GM21367 (cell line): ENCODE results near the gene SLCO1B3.
"Not testable (repeated sequence)": the region's sequence is repeated elsewhere in the genome, so short reads cannot be mapped to it uniquely, and the experiment has no call there.

Source experiments
- ATAC-seq: cut with Tn5 transposase; IDR thresholded peaks from one replicate; pipeline ENCODE4 v1.9.1; 2021; ENCODE audit not compliant: unreplicated experiment

The SLCO1B3 gene

DNA sequence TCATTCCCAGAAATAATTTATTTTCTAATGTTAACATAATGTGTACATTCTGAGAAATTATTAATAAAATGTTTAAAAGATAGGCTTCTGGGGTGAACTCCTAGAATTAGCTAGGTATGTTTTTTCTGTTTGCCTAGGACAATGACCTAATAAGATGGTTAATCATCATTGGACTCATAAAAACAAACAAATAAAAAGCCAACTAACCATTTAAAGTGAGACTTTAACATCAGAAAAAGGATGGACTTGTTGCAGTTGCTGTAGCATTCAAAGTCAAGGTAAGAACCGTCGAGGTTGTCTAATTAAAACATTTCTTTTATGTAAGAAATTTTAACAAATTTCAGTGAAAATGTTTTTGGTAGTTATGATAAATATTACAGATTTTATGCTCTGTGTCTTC is at the start of gene SLCO1B3:
SLCO1B3 (plus strand) TSS at position 219 of the 400 bp plus-strand sequence. CDS start 5,034 bp downstream, outside the sequence.
- no peak for ATAC-seq

- no peak for ATAC-seq
These were observed 33.1 kb upstream of the SLCO1B3 start for GRCh38 chr12:20777420-20777819.

- no peak for ATAC-seq
These were observed 31.5 kb upstream of the SLCO1B3 start for GRCh38 chr12:20778969-20779368.

GRCh38 chr12:20779971-20780370 is 30.5 kb upstream of the SLCO1B3 start:
- ATAC-seq = not testable (repeated sequence)

GRCh38 chr12:20783796-20784357 is 26.6 kb upstream of the SLCO1B3 start:
- ATAC-seq = not testable (repeated sequence)

GRCh38 chr12:20792971-20793370 is 17.5 kb upstream of the SLCO1B3 start:
- no peak for ATAC-seq

- ATAC-seq = no peak
These were observed 12.0 kb upstream of the SLCO1B3 start for GRCh38 chr12:20798554-20798953.

DNA sequence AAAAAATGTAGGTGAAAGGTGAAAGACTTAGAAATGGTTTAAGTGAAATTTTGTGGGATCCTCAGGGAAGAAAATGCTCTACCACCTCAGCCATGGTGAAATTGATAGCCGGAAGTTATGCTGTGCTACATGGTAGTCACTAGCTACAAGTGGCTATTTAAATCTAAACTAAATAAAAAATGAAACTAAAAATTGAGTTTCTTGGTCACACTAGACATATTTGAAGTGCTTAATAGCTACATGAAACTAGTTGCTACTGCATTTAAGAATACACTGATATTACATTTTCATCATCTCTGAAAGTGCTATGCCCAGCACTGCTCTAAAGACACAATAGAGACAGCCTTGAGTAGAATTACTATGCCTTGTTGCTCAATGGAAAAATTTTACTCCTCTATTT is 10.3 kb upstream of the SLCO1B3 start:
- ATAC-seq = no peak

- ATAC-seq = no peak
These were observed 9.5 kb upstream of the SLCO1B3 start for GRCh38 chr12:20801035-20801434.

GRCh38 chr12:20805921-20806320 is 4.6 kb upstream of the SLCO1B3 start:
- no peak for ATAC-seq

DNA sequence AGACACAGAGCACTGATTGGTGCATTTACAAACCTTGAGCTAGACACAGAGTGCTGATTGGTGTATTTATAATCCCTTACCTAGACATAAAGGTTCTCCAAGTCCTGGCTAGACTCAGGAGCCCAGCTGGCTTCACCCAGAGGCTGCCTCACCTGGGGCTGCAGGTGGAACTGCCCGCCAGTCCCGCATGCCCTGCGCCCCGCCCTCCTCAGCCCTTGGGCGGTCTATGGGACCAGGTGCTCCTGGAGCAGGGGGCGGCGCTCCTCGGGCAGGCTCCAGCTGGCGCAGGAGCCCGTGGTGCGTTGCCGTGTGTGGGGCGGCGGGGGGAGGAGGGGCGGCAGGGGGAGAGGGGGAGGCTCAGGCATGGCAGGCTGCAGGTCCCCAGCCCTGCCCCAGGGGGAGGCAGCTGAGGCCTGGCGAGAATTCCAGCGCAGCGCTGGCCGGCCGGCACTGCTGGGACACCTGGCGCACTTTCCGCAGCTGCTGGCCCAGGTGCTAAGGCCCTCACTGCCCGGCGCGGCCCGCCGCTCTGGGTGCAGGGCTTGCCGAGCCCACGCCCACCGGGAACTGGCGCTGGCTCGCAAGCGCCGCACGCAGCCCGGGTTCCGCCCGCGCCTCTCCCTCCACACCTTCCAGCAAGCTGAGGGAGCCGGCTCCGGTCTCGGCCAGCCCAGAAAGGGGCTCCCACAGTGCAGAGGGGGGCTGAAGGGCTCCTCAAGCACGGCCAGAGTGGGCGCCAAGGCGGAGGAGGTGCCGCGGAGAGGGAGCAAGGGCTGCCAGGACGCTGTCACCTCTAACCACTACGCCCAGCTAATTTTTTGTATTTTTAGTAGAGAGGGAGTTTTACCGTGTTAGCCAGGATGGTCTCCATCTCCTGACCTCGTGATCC is 3.1 kb upstream of the SLCO1B3 start:
- ATAC-seq = no peak

GRCh38 chr12:20808521-20808920 is 2.0 kb upstream of the SLCO1B3 start:
- ATAC-seq = no peak

DNA sequence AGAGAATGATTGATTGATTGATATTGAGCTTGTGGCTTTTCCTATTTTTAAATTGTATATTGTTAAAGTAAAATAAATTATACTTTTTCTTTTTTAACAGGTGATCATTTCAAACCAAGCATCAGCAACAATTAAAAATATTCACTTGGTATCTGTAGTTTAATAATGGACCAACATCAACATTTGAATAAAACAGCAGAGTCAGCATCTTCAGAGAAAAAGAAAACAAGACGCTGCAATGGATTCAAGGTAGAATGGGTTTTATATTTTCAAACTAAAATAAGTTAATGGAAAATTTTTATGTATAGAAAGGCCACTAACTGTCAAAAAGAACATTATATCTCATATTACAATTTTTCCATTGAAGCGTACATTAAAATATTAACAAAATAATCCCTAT is 5.1 kb downstream of the SLCO1B3 start:
- no peak for ATAC-seq

- ATAC-seq = no peak
These were observed 11.9 kb downstream of the SLCO1B3 start for GRCh38 chr12:20822415-20822814.

GRCh38 chr12:20822925-20823324 is 12.4 kb downstream of the SLCO1B3 start:
- no peak for ATAC-seq

DNA sequence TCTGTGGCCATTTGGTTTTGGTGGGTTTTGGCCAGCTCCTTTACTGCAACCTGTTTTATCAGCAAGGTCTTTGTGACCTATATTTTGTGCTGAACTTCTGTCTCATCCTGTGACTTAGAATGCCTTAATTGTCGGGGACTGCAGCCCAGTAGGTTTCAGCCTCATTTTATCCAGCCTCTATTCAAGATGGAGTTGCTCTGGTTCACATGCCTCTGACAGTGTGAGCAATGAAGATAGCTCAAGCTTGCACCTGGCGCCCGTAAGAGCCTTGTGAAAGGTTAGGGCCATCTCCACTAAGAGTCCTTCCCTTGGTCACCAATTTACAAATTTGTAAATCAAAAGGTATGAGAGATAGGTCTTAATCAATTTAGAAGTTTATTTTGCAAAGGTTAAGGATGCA is 19.4 kb downstream of the SLCO1B3 start:
- no peak for ATAC-seq

DNA sequence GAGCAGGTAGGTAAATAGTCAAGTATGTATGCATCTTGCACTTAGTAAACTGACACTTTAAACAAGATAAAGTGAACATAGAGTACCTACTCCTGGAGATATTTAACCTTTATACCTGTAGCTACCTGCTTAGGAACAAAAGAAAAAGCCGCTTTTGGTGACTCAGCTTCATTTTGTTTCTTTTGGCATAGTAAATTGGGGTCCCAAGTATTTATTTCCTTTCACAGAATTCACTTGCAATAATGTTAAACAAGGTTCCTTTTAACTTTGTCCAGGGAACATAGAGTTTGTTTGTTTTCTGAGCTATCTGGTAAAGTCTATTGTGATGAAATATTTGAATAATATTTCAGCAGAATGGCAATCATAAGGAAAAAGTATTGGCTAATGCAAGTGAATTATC is 20.0 kb downstream of the SLCO1B3 start:
- no peak for ATAC-seq

DNA sequence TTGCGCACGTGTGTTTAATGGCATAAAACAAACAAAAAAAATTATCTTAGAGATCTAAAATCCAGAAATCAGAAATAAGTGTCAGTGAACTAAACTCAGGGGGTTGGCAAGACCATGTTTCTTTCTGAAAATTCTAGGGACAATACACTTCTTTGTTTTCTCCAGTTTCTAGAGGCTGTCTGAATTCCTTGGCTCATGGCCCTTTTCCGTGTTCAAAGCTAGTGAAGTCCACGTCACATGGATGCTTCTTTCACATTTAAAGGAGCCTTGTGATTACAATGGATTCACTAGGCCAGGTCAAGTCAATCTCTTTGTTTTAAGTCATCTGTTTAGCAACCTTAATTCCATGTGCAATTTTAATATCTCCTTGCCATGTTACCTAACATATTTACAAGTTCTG is 22.4 kb downstream of the SLCO1B3 start:
- no peak for ATAC-seq

DNA sequence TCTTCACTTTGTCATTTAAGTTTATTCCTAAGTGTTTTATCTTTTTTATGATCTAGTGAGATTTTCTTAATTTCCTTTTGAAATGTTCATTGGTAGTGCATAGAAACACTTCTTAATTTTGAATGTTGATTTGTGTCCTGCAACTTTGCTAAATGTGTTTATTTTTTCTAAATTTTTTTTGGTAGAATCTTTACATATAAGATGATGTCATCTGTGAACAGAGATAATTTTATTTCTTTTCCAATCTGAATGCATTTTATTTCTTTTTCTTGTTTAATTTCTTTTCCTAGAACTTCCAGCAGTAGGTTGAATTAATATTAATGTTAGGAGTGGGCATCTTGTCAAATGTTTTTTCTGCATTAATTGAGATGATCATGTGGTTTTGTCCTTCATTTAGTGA is 42.1 kb downstream of the SLCO1B3 start:
- ATAC-seq = no peak

- no peak for ATAC-seq
These were observed 52.6 kb downstream of the SLCO1B3 start for GRCh38 chr12:20863056-20863455.

DNA sequence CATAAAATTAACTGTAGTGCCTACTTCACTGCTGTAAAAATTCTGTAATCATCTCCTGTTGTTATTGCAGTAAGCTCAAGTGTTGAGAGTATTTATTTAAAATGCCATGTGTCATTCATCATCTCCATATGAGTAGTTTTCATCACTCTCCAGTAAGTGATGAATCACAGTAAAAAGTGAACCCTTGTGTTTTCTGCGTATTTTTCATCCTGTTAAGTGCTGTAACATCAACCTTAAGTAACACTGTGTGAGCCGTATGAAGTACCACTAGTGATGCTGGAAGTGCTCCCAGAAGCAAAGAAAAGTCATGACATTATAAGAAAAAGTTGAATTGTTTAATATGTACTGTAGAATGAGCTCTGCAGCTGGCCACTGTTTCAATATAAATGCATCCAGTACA is 55.4 kb downstream of the SLCO1B3 start:
- ATAC-seq = no peak

DNA sequence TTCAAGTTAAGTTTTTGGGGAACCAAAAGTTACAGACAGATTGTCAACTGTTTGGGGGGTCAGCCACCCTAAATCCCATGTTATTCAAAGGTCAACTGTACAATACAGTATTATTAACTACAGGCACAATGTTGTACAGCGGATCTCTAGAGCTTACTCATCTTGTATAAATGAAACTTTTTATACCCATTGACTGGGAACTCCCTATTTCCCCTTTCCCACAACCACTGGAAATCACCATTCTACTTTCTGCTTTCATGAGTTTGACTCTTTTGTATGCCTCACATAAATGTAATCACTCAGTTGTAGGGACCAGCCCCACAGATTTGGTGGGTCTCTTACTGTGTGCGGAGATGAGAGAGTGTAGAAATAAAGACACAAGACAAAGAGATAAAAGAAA is 57.8 kb downstream of the SLCO1B3 start:
- ATAC-seq = no peak

DNA sequence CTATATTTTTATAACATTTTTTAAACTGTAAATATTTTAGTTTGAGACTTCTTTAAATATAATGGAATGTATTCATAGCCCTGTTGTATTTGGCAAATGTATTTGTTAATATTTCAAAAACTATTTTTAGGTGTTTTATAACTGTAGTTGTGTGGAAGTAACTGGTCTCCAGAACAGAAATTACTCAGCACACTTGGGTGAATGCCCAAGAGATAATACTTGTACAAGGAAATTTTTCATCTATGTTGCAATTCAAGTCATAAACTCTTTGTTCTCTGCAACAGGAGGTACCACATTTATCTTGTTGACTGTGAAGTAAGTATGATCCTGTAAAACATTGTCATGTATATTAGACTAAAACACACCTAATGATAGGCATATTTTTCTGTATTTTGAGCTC is 72.8 kb downstream of the SLCO1B3 start:
- ATAC-seq = no peak
